Inferior parietal cortex (tissue), 1 donor: ENCODE data around the gene E2F7.

ENCODE experiments used
- DNase-seq: peaks from one replicate; pipeline ENCODE4 v3.0.0-alpha.2; 2016; ENCODE audit errors: extremely low spot score

The E2F7 gene

DNA sequence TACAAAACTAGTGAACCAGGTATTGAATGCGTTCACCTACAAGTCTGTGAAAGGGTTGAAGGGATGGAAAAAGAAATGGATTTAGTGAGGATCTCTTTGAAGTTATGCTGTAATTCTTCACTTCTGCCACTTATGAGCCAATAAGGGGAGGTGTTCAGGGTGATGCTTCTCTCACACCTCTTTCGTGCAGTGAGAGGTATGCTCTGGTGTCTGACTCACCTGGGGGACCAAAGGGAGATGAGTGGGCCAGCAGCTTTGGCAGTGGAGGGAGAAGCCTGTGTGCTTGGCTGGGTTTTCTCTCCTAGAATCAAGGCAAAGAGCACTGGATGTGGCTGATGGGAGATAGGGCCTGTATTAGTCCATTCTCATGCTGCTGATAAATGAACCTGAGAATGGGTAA, 45.4 kb downstream of the E2F7 start:
- DNase-seq: no peak

GRCh38 chr12:77016606-77017005, 48.8 kb downstream of the E2F7 start:
- DNase-seq: no peak

GRCh38 chr12:77013091-77013490, 52.3 kb downstream of the E2F7 start:
- no peak for DNase-seq

- DNase-seq: peak; percentile 88
Observed at GRCh38 chr12:77010691-77011548, 54.4 kb downstream of the E2F7 start.

GRCh38 chr12:77007476-77007875, 57.9 kb downstream of the E2F7 start:
- no peak for DNase-seq

DNA sequence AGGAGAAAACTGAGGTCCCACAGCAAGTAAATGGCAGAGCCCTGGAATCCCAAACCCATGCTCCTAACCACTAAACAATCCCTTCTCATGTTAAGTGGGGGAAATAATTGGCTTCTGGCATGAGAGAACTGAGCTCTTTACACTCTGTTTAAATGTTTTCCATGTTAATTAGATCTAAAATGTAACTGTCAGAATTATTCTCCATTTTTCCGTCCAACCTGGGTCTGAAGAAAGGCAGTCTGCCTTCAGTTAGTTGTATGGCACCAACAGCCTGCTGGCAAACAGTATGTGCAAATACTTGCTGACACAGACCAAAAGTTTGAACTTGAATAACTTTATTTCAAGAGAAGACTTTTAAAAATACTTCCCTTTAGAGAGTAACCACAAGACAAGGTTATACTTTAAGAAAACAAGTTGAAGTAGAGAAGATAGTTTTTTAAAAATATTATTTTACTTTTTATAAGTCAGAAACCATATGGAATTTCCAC, 59.7 kb downstream of the E2F7 start:
- DNase-seq: no peak

- DNase-seq: no peak
Observed at GRCh38 chr12:77003914-77004313, 61.5 kb downstream of the E2F7 start.

DNA sequence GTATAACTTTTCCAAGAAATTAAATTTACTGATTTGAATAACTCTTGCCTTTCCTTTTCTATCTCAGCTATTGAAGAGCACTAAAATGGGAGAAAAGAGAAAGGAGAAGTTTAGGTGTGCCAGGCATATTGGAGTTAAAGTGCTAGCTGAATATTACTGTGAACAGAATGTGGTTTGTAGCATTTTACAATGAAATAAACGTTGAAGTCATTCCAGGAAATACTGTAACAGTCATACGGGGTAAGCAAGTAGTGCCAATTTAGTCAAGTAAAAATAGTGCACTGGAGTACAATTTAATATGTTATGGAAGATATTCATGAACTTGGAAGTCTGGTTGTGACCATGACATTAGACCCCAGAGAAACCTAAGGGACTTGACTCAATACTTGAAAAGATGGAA, 62.1 kb downstream of the E2F7 start:
- no peak for DNase-seq

GRCh38 chr12:77002382-77002781, 63.0 kb downstream of the E2F7 start:
- DNase-seq: no peak

DNA sequence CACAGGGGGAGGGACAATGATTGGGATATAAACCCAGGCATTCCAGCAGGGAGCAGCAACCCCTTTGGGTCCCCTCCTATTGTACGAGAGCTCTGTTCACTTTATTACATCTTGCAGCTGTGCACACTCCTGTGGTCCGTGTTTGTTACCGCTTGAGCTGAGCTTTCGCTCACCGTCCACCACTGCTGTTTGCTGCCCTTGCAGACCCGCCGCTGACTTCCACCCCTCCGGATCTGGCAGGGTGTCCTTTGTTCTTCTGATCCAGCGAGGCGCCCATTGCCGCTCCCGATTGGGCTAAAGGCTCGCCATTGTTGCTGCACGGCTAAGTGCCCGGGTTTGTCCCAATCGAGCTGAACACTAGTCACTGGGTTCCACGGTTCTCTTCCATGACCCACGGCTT, 64.1 kb downstream of the E2F7 start:
- DNase-seq: no peak

DNA sequence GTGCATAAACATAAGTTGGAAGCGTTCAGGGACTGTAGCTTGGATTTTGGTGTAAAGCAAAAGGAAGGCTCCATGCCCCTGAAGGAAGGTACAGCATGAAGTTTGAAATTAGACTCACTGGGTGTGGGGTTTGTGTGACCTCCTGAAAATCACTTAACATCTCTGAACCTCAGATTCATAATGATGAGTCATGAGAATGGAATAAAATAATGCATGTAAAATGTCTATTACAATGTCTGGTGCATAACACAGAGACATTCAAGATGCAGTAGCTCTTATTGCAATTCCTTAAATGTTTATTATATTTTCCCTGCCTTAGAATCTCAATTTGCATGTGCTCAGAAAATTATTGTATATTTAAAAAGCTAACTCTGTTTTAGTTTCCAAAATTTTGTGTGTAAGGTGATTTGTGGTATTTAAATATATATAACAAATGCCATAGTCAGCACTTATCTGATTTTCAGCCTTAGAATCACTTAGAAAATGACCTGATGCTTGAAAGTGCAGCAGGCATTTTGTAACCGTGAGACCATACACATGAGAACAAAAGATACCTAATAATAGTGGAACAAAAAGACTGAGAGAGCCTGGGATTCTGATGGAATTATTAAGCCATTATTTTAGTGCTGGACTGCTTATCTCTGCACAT, 66.3 kb downstream of the E2F7 start:
- DNase-seq: no peak

DNA sequence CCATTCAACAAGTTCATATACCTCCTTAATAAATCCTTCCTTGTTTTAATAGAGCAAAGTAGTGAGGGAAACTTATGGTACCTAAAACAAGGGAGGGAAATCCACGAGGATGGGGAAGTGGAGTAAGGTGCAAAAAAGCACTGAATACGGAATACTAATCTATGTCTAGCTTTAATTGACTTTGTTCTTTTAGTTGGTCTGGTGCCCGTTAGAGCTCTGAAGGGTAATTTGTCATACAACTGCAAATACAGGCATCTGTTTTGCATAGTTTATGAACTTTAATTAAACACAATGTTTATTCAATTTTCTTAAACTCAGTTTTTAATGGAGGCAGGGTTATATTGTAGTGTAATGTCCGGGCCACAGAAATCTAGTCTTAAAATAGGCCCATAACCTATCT, 67.0 kb downstream of the E2F7 start:
- no peak for DNase-seq

GRCh38 chr12:76997011-76997780, 68.2 kb downstream of the E2F7 start:
- no peak for DNase-seq

DNA sequence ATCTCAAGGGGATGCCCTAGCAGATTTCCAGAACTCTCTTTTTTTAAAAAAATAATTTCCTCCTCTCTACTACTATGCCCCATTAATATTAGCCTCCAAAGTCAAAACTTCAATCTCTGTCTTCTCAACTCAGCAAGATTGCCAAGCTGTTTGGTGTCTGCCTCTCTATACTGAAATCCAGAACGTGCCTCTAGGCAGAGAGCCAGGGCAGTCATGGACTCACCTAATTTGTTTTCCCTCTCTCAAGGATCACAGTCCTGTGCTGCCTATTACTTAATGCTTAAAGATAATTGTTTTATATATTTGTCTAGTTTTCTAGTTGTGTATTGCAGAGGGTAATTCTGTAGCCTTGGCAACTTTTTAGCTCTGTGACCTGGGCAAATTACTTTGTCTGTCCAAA, 74.7 kb downstream of the E2F7 start:
- DNase-seq: no peak

DNA sequence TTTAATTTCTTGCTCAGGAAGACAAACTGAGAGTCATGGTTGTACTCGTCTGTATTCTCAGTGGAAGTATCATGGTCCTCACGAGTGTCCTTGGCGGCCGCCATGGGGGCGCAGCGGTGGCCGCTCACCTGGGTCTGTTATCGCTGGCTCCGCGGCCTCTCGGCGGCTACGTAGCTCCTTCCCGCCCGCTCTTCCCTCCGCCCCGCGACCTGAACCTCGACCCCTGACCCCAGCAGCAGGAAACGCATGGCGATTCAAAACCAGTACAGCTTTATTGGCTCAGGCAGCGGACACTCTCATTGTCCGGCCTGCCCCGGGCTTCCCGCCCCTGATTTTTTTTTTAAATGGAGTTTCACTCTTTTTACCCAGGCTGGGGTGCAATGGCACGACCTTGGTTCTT, 80.8 kb downstream of the E2F7 start:
- no peak for DNase-seq

DNA sequence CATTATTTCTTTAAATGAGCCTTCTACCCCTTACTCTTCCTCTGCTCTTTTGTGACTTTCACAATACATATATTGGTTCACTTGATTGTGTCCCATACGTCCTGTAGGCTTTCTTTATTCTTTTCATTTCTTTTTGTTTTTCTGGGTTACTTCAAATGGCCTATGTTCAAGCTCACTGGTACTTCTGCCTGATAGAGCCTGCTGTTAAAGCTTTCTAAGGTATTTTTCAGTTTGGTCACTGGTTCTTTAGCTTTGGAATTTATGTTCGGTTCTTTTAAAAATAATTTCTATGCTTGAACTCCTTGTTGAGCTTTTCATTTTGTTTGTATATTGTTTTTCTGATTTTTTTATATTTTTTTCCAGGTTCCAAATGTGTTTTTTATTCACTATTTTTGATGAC, 81.9 kb downstream of the E2F7 start:
- no peak for DNase-seq

GRCh38 chr12:76980196-76980595, 85.2 kb downstream of the E2F7 start:
- no peak for DNase-seq

- DNase-seq: no peak
Observed at GRCh38 chr12:76976777-76977382, 88.5 kb downstream of the E2F7 start.
